Endothelial cell of umbilical vein (primary cell): ENCODE measurements around the gene RAP1GAP2. TPM values are rescaled to one million over a fixed set of nuclear protein-coding genes. Genes with fewer than 3 reads are reported as not detected.
"Not testable (repeated sequence)": the region's sequence is repeated elsewhere in the genome, so short reads cannot be mapped to it uniquely, and the experiment has no call there.

Source experiments
- BruUV-seq: library from RNA; stranded (reverse); fragments of 400-500 nt; replicated peaks from 2 replicates; lab custom pipeline; 2021; lab: Mats Ljungman, UMichigan
- CTCF ChIA-PET: fragments of 300-600, 350-600 bp; sonication (Branson Sonifier 250); formaldehyde crosslinking; loops from one replicate; lab custom pipeline; 2021; ENCODE audit warnings: antibody characterized with exemption, inconsistent platforms; lab: Charles Lee
- POLR2A ChIA-PET: fragments of 300-600, 350-600 bp; sonication (Branson Sonifier 250); formaldehyde crosslinking; loops from one replicate; lab custom pipeline; 2021; ENCODE audit warnings: antibody characterized with exemption, inconsistent platforms; lab: Charles Lee
- DNase-seq: peaks from one replicate; pipeline ENCODE4 v3.0.0-alpha.2; 2011; ENCODE audit warnings: low read depth, low spot score
- FAIRE-seq: peaks from 2 replicates; lab custom pipeline; 2011; peaks lifted over from hg19 to GRCh38; lab: Jason Lieb, UNC
- H2AFZ ChIP-seq: 2 replicates; pipeline ENCODE4 v1.6.0; 2012; ENCODE audit warnings: low read depth, low read length, control low read depth, inconsistent platforms
- H3K27ac ChIP-seq: 2 replicates; pipeline ENCODE4 v1.5.1; 2011; ENCODE audit warnings: low read depth, mild to moderate bottlenecking, control low read depth, low read length, moderate library complexity; ENCODE audit not compliant: insufficient read depth
- H3K27me3 ChIP-seq, 2 experiments: 2 replicates each; pipeline versions ENCODE4 v1.6.0 to v1.6.1; 2011; ENCODE audit warnings: low read length in 2 of 2, mixed read lengths in 1 of 2; ENCODE audit not compliant: control insufficient read depth in 2 of 2, insufficient read depth in 2 of 2
- H3K36me3 ChIP-seq, 2 experiments: 2 replicates in 1 of 2; 3 replicates in 1 of 2; pipeline ENCODE4 v1.5.1; 2011; ENCODE audit warnings: low read length in 2 of 2, mild to moderate bottlenecking in 1 of 2, moderate library complexity in 1 of 2; ENCODE audit not compliant: control insufficient read depth in 2 of 2, insufficient read depth in 2 of 2; ENCODE audit errors: extremely low read depth in 1 of 2
- H3K4me1 ChIP-seq: 3 replicates; pipeline ENCODE4 v1.5.1; 2011; ENCODE audit warnings: mild to moderate bottlenecking, low read length; ENCODE audit not compliant: control insufficient read depth, insufficient read depth; ENCODE audit errors: extremely low read depth
- H3K4me2 ChIP-seq: 2 replicates; pipeline ENCODE4 v1.6.1; 2011; ENCODE audit warnings: low read length, control low read depth, mixed read lengths; ENCODE audit not compliant: insufficient read depth
- H3K4me3 ChIP-seq, 3 experiments: fragments of 200-600 bp in 1 of 3; sonication (generic), shearing (Covaris generic) in 1 of 3; replicated peaks in 1 of 3; 2 replicates each; pipeline ENCODE4 v1.5.1; 2011 to 2016; ENCODE audit warnings: control low read depth in 3 of 3, low read length in 3 of 3, mild to moderate bottlenecking in 2 of 3, inconsistent platforms in 1 of 3, low read depth in 1 of 3, moderate library complexity in 1 of 3; ENCODE audit not compliant: insufficient read depth in 1 of 3
- H3K79me2 ChIP-seq: 2 replicates; pipeline ENCODE4 v1.6.0; 2012; ENCODE audit warnings: low read length, inconsistent platforms; ENCODE audit not compliant: control insufficient read depth, insufficient read depth
- H3K9ac ChIP-seq: replicated peaks from 2 replicates; pipeline ENCODE3; 2011; ENCODE audit warnings: low read length, control low read depth; ENCODE audit not compliant: insufficient read depth; ENCODE audit errors: extremely low read depth
- H3K9me1 ChIP-seq: replicated peaks from 3 replicates; pipeline ENCODE4 v1.6.0; 2011; ENCODE audit warnings: mild to moderate bottlenecking, low read length; ENCODE audit not compliant: control insufficient read depth, insufficient read depth; ENCODE audit errors: extremely low read depth
- H3K9me3 ChIP-seq: replicated peaks from 2 replicates; pipeline ENCODE4 v1.5.1; 2012; ENCODE audit warnings: low read length, inconsistent platforms; ENCODE audit not compliant: control insufficient read depth, insufficient read depth
- H4K20me1 ChIP-seq: replicated peaks from 2 replicates; pipeline ENCODE3; 2011; ENCODE audit warnings: mild to moderate bottlenecking, low read length; ENCODE audit not compliant: control insufficient read depth, insufficient read depth; ENCODE audit errors: extremely low read depth
- EZH2 ChIP-seq: IDR thresholded peaks from 2 replicates; pipeline ENCODE4 v1.6.1; 2012; ENCODE audit warnings: borderline replicate concordance, low read depth, mild to moderate bottlenecking, moderate library complexity, low read length, inconsistent platforms; ENCODE audit not compliant: severe bottlenecking
- FOS ChIP-seq: IDR thresholded peaks from 2 replicates; pipeline ENCODE4 v1.6.1; 2011; ENCODE audit warnings: mild to moderate bottlenecking, low read length, moderate library complexity, borderline replicate concordance; ENCODE audit not compliant: insufficient read depth
- GATA2 ChIP-seq: IDR thresholded peaks from 2 replicates; pipeline ENCODE4 v1.7.0; 2011; ENCODE audit warnings: low read depth, mild to moderate bottlenecking, moderate library complexity, mixed read lengths, low read length; ENCODE audit not compliant: insufficient read length, insufficient read depth
- JUN ChIP-seq: IDR thresholded peaks from 2 replicates; pipeline ENCODE4 v1.6.1; 2011; ENCODE audit warnings: borderline replicate concordance, low read depth; ENCODE audit not compliant: insufficient read length, insufficient read depth
- MYC ChIP-seq: IDR thresholded peaks from one replicate; pipeline ENCODE4 v1.6.1; 2011; ENCODE audit warnings: mild to moderate bottlenecking, low read depth, low read length
- POLR2A ChIP-seq: IDR thresholded peaks from 2 replicates; pipeline ENCODE4 v1.6.1; 2012; ENCODE audit warnings: low read depth, mild to moderate bottlenecking, control low read depth, low read length
- POLR2AphosphoS5 ChIP-seq: IDR thresholded peaks from 2 replicates; pipeline ENCODE4 v1.6.1; 2012; ENCODE audit warnings: low read depth, mild to moderate bottlenecking, control low read depth, low read length, moderate library complexity; ENCODE audit not compliant: insufficient read depth
- dilution Hi-C: fragments of 300-500 bp; cut with MboI; formaldehyde crosslinking; loops from one replicate; pipeline ENCODE4 v1.15.0; 2019; ENCODE audit warnings: low sequenced_read_pairs; ENCODE audit not compliant: extremely low pct_ligation_motif_present
- intact Hi-C: fragments of 100-400 bp; cut with micrococcal nuclease; formaldehyde crosslinking; loops from one replicate; pipeline ENCODE4 v1.10.0; 2022
- polyA plus RNA-seq, 4 experiments: library from polyadenylated mRNA; depleted of rRNA in 3 of 4; stranded (reverse) in 3 of 4; unstranded in 1 of 4; fragments of >200 nt; gene quantifications; 2 replicates each; pipeline versions ENCODE4 v1.2.1 to v1.2.3, GENCODE V29; 2011 to 2012; ENCODE audit warnings: missing spikeins in 1 of 4
- total RNA-seq: library from RNA; stranded (reverse); gene quantifications from 2 replicates; pipeline ENCODE4 v1.2.3, GENCODE V29; 2021
- TF ChIP-seq, protein P1 (sequence below): IDR thresholded peaks from 2 replicates; pipeline ENCODE4 v1.6.1; 2011; ENCODE audit not compliant: insufficient read depth, insufficient read length
- TF ChIP-seq, protein P2 (sequence below), 2 donors: IDR thresholded peaks; 1 replicate in 1 of 2; 2 replicates in 1 of 2; pipeline ENCODE4 v1.5.1; 2011; ENCODE audit warnings: low read length in 2 of 2, mild to moderate bottlenecking in 2 of 2, moderate library complexity in 2 of 2, control low read depth in 1 of 2, inconsistent platforms in 1 of 2, low read depth in 1 of 2; ENCODE audit not compliant: insufficient read depth in 1 of 2; ENCODE audit errors: extremely low read depth in 1 of 2

RAP1GAP2 gene
- total and polyA plus RNA-seq, 2 donors (not counting 3 experiments of a cell fraction or from before 2014, with no cell fraction given) = 1.4 to 3.6 TPM

DNA sequence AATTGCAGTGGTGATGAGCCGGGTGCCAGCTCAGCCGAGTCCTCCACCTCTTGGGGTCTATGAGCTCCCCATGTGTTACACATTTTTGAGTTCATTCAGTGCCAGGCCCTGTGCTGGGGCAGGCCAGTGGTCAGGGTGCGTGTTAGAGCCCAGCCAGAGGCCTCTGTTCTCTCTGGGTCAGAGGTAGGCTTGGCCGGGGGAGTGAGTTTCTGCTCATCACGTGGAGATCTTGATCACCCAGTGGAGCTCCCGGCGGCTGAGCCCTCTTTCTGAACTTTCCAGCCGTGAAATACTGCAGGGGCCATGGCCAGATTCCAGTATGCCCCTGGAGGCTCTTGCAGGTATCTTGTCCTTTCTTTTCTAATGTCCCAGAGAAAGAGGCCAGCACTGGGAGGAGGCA, 93.0 kb downstream of the RAP1GAP2 start:
- DNase-seq (no peak), FAIRE-seq (no peak)
- H2AFZ ChIP-seq = no peak overlapping the region
- dilution Hi-C loops = no loop called here
- H3K9ac ChIP-seq = no peak overlapping the region
- H3K27me3 ChIP-seq = no peaks in the 10 kb centered on the region
- no peaks in the 10 kb centered on the region for H3K79me2 ChIP-seq
- no TSS peak for BruUV-seq
- POLR2A ChIA-PET = no interaction called here
- intact Hi-C loops = no loop called here
- CTCF ChIA-PET = no interaction called here
- H3K36me3 ChIP-seq = no peaks in the 10 kb centered on the region
- no peaks in the 10 kb centered on the region for H3K9me1 ChIP-seq
- no peak for TF ChIP-seq POLR2A
- no peak for TF ChIP-seq FOS
- TF ChIP-seq EZH2 = no peak
- TF ChIP-seq GATA2 = no peak
- TF ChIP-seq, protein P1, sequence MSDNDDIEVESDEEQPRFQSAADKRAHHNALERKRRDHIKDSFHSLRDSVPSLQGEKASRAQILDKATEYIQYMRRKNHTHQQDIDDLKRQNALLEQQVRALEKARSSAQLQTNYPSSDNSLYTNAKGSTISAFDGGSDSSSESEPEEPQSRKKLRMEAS = no peak
- TF ChIP-seq MYC = no peak
- TF ChIP-seq POLR2AphosphoS5 = no peak
- TF ChIP-seq, protein P2, sequence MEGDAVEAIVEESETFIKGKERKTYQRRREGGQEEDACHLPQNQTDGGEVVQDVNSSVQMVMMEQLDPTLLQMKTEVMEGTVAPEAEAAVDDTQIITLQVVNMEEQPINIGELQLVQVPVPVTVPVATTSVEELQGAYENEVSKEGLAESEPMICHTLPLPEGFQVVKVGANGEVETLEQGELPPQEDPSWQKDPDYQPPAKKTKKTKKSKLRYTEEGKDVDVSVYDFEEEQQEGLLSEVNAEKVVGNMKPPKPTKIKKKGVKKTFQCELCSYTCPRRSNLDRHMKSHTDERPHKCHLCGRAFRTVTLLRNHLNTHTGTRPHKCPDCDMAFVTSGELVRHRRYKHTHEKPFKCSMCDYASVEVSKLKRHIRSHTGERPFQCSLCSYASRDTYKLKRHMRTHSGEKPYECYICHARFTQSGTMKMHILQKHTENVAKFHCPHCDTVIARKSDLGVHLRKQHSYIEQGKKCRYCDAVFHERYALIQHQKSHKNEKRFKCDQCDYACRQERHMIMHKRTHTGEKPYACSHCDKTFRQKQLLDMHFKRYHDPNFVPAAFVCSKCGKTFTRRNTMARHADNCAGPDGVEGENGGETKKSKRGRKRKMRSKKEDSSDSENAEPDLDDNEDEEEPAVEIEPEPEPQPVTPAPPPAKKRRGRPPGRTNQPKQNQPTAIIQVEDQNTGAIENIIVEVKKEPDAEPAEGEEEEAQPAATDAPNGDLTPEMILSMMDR (IDR thresholded peaks at IDR 0.05; ENCODE audit: extremely low read depth in 1 of 2, insufficient read depth in 1 of 2, low read depth in 1 of 2, low read length in 2 of 2) = no peak
- no peak for TF ChIP-seq JUN
- H3K27ac ChIP-seq = no peak overlapping the region
- H4K20me1 ChIP-seq = no peaks in the 10 kb centered on the region
- H3K9me3 ChIP-seq = no peaks in the 10 kb centered on the region
- no peaks in the 10 kb centered on the region for H3K4me1 ChIP-seq
- no peak overlapping the region for H3K4me3 ChIP-seq
- no peak overlapping the region for H3K4me2 ChIP-seq

DNA sequence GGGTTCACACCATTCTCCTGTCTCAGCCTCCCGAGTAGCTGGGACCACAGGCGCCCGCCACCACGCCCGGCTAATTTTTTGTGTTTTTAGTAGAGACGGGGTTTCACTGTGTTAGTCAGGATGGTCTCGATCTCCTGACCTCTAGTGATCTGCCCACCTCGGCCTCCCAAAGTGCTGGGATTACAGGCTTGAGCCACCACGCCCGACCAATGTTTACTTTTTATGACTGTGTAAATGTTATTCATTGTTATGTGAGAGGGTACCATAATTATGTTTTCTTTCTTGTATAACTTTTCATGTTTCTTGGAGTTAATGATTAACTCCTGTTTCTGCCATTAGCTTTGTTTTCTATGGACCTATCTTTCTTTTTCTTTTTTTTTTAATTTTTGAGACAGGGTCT, 94.5 kb downstream of the RAP1GAP2 start:
- H4K20me1 ChIP-seq, dilution Hi-C loops, H3K4me2 ChIP-seq, H3K4me1 ChIP-seq, H3K9me1 ChIP-seq, BruUV-seq, H3K4me3 ChIP-seq, H3K9ac ChIP-seq, H3K36me3 ChIP-seq, FAIRE-seq, H3K79me2 ChIP-seq, H3K27me3 ChIP-seq, H2AFZ ChIP-seq, intact Hi-C loops, POLR2A ChIA-PET, DNase-seq, H3K27ac ChIP-seq, H3K9me3 ChIP-seq: not testable (repeated sequence)
- CTCF ChIA-PET = interaction anchor here (1.2 kb wide), 1 partner anchor 20 kb away, joined by 3 read pairs; no protein-coding TSS in a partner anchor
